NCI-H82 treated with DMSO at 0.1 percent for 48 hours (cell line): Measurements from ENCODE around the gene CYP3A7.
"Not testable (repeated sequence)": the region's sequence is repeated elsewhere in the genome, so short reads cannot be mapped to it uniquely, and the experiment has no call there.

Source experiments
- DNase-seq: peaks from one replicate; lab custom pipeline; 2025; ENCODE audit not compliant: unreplicated experiment; lab: John Stamatoyannopoulos, UW

Gene CYP3A7

GRCh38 chr7:99742737-99743394 is 7.9 kb upstream of the CYP3A7 start:
- DNase-seq, result no peak

- DNase-seq, result no peak
Measured at GRCh38 chr7:99741441-99741795, 6.4 kb upstream of the CYP3A7 start.

- DNase-seq, result no peak
Measured at GRCh38 chr7:99740573-99741440, 5.8 kb upstream of the CYP3A7 start.

GRCh38 chr7:99739699-99740572 is 4.9 kb upstream of the CYP3A7 start:
- DNase-seq, result no peak

- no peak for DNase-seq
Measured at GRCh38 chr7:99737726-99738125, 2.7 kb upstream of the CYP3A7 start.

- DNase-seq, result not testable (repeated sequence)
Measured at GRCh38 chr7:99736667-99737066, 1.7 kb upstream of the CYP3A7 start.

- DNase-seq, result no peak
Measured at GRCh38 chr7:99733448-99733847, 1.5 kb downstream of the CYP3A7 start.

GRCh38 chr7:99733003-99733402 is 2.0 kb downstream of the CYP3A7 start:
- no peak for DNase-seq

GRCh38 chr7:99731638-99732374 is 3.2 kb downstream of the CYP3A7 start:
- no peak for DNase-seq

GRCh38 chr7:99730992-99731391 is 4.0 kb downstream of the CYP3A7 start:
- DNase-seq, result no peak

GRCh38 chr7:99730238-99730810 is 4.7 kb downstream of the CYP3A7 start:
- no peak for DNase-seq

- no peak for DNase-seq
Measured at GRCh38 chr7:99729486-99730237, 5.3 kb downstream of the CYP3A7 start.

GRCh38 chr7:99728615-99729014 is 6.4 kb downstream of the CYP3A7 start:
- no peak for DNase-seq

- not testable (repeated sequence) for DNase-seq
Measured at GRCh38 chr7:99723201-99723600, 11.8 kb downstream of the CYP3A7 start.

- DNase-seq, result no peak
Measured at GRCh38 chr7:99720800-99721595, 14.0 kb downstream of the CYP3A7 start.

- DNase-seq, result no peak
Measured at GRCh38 chr7:99719996-99720769, 14.8 kb downstream of the CYP3A7 start.

- no peak for DNase-seq
Measured at GRCh38 chr7:99713995-99714570, 20.9 kb downstream of the CYP3A7 start.
